Measurements from ENCODE around the gene DHRSX.
"Not testable (repeated sequence)": the region's sequence is repeated elsewhere in the genome, so short reads cannot be mapped to it uniquely, and the experiment has no call there.

Gene DHRSX

GRCh38 chrX:2330910-2331309 lies 169.9 kb downstream of the DHRSX start:
- intact Hi-C loops (cut with DNase I): no loop called here
- no peak for DNase-seq

- intact Hi-C loops (cut with DNase I): no loop called here
- DNase-seq: no peak
Observed at GRCh38 chrX:2330487-2330886, 170.3 kb downstream of the DHRSX start.

DNA sequence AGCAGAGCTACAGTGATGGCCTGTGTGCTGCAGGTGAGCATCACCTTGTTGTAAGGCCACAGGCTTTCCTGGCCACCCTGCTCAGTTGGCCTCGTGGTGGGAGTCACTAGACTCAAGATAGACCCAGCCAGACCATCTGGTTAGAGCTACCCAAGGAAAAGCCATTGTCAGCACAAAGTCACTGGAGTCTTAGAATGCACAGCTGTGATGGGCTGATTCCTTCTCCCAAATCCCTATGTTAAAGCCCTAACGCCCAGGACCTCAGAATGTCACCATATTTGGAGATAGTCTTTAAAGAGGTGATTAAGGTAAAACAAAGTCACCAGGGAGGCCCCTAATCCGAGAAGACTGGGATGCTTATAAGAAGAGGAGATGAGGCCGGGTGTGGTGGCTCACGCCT lies 173.4 kb downstream of the DHRSX start:
- intact Hi-C loops (cut with DNase I): loop anchor here (5.0 to 10.0 kb wide), 2 partner anchors 170 to 1487 kb away; no protein-coding TSS in a partner anchor
- DNase-seq: no peak

DNA sequence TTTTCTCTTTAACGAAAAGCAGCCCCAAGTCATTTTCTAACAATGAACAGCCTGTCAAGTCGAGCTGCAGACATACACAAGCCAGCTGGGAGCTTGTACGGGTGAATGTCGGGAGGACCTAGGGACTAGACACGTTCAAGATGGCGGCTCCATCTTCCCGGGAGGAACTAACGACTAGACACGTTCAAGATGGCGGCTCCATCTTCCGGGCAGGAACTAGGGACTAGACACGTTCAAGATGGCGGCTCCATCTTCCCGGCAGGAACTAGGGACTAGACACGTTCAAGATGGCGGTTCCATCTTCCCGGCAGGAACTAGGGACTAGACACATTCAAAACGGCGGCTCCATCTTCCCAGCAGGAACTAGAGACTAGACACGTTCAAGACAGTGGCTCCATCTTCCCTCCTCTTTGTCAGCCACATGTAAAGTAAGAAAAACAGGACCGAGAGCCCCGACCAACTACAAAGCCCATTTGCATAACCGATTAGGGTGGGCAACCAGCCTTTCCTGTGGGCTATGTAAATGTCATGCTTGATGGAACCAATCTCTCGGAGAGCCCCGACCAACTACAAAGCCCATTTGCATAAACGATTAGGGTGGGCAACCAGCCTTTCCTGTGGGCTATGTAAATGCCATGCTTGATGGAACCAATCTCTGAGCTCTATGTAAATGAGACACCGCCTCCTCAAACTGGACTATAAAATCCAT lies 175.5 kb downstream of the DHRSX start:
- DNase-seq: peak; percentile 48 to 96 (median 82)
- intact Hi-C loops (cut with DNase I): loop anchor here (5.0 to 10.0 kb wide), 2 partner anchors 172 to 1490 kb away; no protein-coding TSS in a partner anchor

DNA sequence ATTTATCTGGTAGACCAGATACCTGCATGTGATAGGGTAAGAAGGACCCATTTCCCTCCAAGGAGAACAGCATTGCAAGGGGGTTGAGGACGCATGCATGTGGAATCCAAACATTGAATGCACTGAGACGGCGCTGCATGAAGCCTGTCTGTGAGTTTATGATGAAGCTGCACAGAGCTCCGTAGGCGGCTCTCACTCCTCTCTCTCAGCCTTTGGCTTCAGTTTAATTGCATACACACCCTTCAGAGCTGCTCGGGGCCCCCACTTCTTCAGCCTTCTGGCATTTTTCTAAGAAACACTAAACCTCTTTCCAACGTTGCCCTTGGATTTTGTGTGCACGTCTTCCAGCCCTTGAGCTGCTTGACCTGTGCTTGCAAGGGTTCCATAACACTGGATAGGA lies 176.6 kb downstream of the DHRSX start:
- DNase-seq: peak in 1 of 10 donors; percentile 6
- intact Hi-C loops (cut with DNase I): loop anchor here (10.0 kb wide), 1 partner anchor 1491 kb away; no protein-coding TSS in a partner anchor

DNA sequence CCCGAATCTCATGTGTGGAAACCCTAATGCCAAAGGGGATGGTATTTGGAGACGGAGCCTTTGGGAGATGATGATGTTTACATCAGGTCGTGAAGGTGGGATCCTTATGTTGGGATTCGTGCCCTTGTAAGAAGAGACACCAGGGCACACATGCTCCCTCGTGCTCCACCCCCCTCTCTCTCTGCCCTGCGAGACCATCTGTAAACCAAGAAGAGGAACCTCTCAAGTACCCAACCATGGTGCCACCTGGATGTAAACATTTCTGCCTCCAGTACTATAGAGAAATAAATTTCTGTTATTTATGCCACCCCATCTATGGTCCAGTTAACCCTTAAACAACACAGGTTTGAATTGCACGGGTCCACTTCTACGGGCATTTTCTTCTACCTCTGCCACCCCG lies 179.4 kb downstream of the DHRSX start:
- intact Hi-C loops (cut with DNase I): loop anchor here (10.0 kb wide), 1 partner anchor 1493 kb away; no protein-coding TSS in a partner anchor
- no peak for DNase-seq

- intact Hi-C loops (cut with DNase I): loop anchor here (10.0 kb wide), 1 partner anchor 1494 kb away; no protein-coding TSS in a partner anchor
- peak in 1 of 10 donors; percentile 17 for DNase-seq
Observed at GRCh38 chrX:2320580-2321327, 180.0 kb downstream of the DHRSX start.

DNA sequence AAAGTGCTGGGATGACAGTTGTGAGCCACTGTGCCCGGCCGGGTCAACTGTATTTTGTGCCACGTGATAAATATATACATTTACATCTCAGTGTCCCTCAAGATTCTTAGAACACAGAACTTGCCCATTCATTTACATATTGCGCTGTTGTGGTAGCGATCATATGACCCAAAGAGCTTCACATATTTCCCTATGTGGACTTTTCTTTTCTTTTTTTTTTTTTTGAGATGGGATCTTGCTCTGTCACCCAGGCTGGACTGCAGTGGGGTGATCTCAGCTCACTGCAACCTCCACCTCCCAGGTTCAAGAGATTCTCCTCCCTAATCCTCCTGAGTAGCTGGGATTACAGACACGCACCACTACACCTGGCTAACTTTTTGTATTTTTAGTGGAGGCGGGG lies 180.7 kb downstream of the DHRSX start:
- no peak for DNase-seq
- intact Hi-C loops (cut with DNase I): loop anchor here (10.0 kb wide), 1 partner anchor 1495 kb away; no protein-coding TSS in a partner anchor

DNA sequence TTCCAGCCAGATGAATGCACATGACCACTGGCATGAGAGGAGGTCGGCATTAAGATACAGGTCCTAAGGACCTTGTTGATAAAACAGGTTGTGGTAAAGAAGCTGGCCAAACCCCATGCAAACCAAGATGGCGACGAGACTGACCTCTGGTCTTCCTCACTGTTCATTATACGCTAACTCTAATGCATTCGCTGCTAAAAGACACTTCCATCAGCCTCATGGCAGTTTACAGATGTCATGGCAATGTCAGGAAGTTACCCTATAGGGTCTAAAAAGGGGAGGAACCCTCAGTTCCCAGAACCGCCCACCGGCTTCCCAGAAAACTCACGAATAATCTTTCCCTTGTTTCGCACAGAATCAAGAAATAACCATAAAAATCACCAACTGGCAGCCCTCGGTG lies 182.4 kb downstream of the DHRSX start:
- no peak for DNase-seq
- intact Hi-C loops (cut with DNase I): no loop called here

DNA sequence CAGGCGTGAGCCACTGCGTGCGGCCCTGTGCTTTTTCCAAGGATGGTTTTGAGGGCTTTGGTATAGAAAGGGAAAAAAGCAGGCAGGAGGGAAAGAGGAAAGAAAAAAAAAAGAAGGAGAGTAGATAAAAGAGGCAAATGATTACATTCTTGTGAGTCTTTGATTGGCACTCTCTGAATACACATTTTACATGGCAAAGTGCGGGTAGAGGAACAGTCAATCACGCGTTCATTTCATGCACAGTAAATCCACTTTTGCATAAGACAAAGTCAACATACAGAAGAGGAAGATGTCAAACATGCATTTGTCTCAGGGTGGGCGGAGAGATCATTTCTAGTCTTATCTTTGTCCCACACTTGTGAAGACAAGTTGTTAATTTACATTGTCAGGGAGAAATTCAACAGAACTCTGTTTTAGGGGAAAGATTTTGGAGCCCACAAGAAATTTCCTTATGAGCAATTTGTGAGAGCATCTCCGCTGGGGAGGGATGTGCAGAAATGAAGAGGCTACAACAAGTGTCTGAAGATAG lies 183.2 kb downstream of the DHRSX start:
- DNase-seq: no peak
- intact Hi-C loops (cut with DNase I): no loop called here

DNA sequence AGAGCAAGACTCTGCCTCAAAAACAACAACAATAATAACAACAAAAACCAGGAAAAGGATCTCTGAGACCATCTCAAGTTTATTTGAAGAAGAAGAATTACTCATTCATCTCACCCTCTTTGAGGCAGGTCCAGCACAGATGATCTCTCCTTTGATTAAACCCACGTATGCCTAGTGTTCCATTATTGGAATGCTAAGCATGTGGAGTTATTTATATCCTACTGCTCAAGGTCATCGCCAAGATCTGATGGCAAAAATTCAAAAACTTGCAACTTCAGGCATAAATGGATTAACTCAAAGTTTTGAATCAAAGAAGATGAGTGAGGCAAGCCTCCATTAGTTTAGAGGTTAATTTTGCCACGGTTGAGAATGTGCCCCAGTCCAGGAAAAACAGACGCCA lies 184.2 kb downstream of the DHRSX start:
- DNase-seq: no peak
- intact Hi-C loops (cut with DNase I): no loop called here

- intact Hi-C loops (cut with DNase I): no loop called here
- DNase-seq: no peak
Observed at GRCh38 chrX:2315434-2315833, 185.3 kb downstream of the DHRSX start.

- intact Hi-C loops (cut with DNase I): no loop called here
- DNase-seq: no peak
Observed at GRCh38 chrX:2314831-2315365, 185.9 kb downstream of the DHRSX start.

- no peak for DNase-seq
- intact Hi-C loops (cut with DNase I): no loop called here
Observed at GRCh38 chrX:2313864-2314640, 186.7 kb downstream of the DHRSX start.

GRCh38 chrX:2312061-2312591 lies 188.7 kb downstream of the DHRSX start:
- intact Hi-C loops (cut with DNase I); DNase-seq: not testable (repeated sequence)

- intact Hi-C loops (cut with DNase I): no loop called here
- no peak for DNase-seq
Observed at GRCh38 chrX:2311501-2311900, 189.3 kb downstream of the DHRSX start.

DNA sequence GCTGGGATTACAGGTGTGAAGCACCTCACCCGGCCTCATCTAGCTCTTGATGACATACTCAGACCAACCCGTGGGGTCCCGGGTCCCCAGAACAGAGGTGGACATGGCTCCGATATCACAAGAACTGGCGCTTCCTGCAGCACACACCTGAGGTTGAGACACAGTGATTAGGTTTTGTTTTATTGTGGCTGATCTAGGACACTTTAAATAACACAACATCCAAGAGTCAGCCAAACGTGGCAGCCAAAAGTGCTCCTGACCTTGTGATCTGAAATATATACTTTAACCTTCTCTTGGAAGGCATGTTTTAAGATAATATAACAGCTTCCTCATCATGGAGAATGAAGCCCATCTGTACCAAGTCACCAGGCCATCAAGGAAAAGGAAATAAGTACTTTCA lies 198.9 kb downstream of the DHRSX start:
- DNase-seq: no peak
- intact Hi-C loops (cut with DNase I): no loop called here

DNA sequence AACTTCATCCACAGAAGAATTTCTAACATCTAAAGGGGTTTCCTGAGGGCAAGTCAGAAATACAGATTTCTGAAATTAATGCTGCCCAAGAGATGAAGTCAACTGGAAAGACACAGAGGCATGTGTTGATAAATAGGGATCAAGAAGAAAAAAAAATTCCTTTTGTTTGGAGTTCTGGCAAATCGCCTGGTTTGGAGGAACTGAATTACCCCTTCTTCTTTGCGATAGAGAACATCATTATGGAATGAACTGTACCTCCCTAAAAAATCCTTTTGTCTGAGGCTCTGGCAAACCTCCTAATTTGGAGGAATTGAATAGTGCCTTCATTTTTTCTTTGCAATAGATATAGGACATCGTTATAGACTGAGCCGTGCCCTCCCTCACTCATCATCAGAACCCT lies 200.9 kb downstream of the DHRSX start:
- DNase-seq: no peak
- intact Hi-C loops (cut with DNase I): no loop called here

DNA sequence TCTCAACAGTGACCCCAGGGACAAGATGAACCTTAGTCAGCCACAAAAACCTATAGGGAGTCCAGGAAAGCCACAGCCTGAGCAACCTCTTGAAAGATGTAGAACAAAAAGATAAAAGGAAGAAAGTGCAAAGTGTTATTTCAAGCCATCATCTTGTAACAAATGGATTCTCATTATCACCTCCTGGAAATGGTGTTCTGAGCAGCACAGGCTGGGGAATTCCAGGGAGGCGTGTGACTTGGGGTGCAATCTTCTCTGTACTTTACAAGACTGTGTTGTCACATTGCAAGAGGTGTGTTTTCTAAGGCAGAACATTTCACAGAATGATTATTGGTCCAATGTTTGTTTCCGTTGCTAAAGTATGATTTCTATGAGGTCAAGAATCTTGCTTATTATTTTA lies 214.0 kb downstream of the DHRSX start:
- intact Hi-C loops (cut with DNase I): no loop called here

DNA sequence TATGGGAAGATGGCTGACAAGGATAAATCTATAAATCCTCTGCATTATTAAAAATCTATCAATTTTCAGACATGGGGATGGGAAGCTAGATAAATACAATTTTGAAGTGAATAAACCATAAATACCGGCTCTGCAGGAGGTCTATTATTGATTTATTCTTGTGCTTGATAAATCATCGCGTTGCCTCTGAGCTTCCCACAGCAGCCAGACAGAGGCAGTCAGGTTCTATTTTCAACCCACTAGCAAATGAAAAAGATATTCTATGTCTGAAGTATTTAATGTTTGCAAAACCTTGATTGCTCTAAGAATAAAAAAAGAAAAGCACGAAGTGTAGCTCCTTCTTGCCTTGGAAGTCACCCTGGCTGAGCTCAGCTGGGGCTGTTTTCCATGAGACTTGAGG lies 216.2 kb downstream of the DHRSX start:
- DNase-seq: no peak
- intact Hi-C loops (cut with DNase I): no loop called here

More for the DNA sequence above, 214.0 kb downstream of the DHRSX start:
- DNase-seq: no peak

Data from posterior cingulate gyrus (tissue), 11 donors.